Ecto neural progenitor cell (in vitro differentiated cells): ENCODE measurements around the gene ECE1.
A peak's percentile ranks its signal among the peaks of the same experiment; 100 is the strongest.
"Not testable (repeated sequence)": the region's sequence is repeated elsewhere in the genome, so short reads cannot be mapped to it uniquely, and the experiment has no call there.

ENCODE experiments used
- DNase-seq: peaks from one replicate; pipeline ENCODE4 v3.0.0-alpha.2; 2018; ENCODE audit warnings: low spot score

The ECE1 gene

DNA sequence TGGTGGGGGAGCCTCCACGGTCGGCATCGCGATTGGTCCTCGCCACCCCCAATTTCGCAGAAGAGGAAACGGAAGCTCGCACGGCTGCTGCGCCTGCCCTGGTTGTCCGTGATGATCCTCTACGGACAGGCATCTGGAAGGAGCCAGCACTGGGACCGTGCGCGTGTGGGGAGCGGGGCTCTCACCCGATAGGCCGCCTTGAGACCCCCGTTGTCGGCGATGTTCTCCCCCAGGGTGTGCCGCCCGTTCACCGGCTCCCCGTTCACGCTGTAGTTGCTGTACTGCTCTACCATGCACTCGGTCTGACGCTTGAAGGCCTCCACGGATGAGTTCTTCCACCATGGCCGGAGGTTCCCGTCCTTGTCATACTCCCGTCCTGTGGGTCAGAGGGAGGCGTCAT, 65.2 kb downstream of the ECE1 start:
- no peak for DNase-seq

- no peak for DNase-seq
Measured at GRCh38 chr1:21220815-21221214, 69.4 kb downstream of the ECE1 start.

- no peak for DNase-seq
Measured at GRCh38 chr1:21219674-21220073, 70.6 kb downstream of the ECE1 start.

GRCh38 chr1:21217812-21218596, 72.3 kb downstream of the ECE1 start:
- peak; percentile 83 for DNase-seq

DNA sequence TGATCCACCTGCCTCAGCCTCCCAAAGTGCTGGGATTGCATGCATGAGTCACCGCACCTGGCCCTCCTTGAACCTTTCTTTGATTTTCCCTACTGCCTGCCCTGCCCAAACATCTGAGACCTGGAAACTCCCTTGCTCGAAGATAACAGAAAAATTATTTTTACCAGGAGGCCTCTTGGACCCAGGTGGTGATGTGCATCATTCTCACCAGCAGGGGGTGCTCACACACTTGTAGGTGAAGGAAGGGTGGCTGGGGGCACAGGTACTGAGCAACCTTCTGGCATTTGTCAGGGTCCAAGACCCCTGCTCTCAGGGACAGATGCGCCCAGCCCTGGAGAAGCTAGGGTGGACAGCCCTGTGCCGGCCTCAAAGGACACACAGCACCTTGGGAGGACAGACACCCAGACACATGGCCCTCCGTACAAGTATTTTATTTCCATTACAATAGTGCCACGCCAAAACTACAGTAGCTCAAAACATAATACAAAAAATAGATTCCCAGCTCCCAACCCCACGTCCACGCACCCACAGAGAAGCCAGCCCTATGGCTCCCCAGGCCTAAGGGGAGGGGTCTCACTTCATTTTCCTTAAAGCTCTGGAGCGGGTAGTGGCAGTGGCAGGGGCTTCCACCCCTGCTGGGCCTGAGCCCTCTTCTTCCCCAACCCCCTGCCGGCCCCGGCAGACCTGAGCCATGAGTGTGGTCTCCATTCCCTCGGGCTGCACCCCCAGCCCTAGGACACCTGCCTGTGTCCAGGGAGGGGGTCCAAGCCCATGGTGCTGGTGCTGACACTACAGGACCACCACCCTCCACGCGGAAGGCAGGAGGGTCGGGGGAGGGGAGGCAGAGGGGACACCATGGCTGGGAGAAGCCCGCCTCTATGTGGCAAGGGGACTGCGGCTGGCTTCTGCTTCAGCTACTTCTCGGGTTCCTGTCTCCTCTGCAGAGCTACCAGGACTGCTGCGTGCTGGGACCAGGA, 73.1 kb downstream of the ECE1 start:
- DNase-seq = peak; percentile 65

DNA sequence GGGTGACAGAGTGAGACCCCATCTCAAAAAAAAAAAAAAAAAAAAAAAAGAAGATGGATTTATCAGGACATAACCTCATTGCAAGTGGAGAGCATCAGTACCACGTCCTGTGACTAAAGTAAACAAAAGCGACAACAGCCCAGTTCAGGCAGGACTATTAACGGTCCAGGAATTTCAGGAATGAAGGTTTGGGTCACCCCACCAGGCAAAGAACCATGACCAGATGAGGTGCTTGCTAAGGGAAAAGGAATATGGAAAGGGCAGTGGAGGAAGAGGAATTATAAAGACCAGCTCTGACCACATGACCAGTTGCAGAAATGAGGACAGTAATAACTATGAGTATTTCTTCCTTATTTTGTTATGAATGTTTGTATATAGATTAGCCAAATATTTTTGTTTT, 78.1 kb downstream of the ECE1 start:
- no peak for DNase-seq

- DNase-seq = not testable (repeated sequence)
Measured at GRCh38 chr1:21208137-21208700, 82.0 kb downstream of the ECE1 start.

- DNase-seq = no peak
Measured at GRCh38 chr1:21206117-21206516, 84.1 kb downstream of the ECE1 start.

- no peak for DNase-seq
Measured at GRCh38 chr1:21205416-21205815, 84.8 kb downstream of the ECE1 start.

- no peak for DNase-seq
Measured at GRCh38 chr1:21201650-21202049, 88.6 kb downstream of the ECE1 start.

- not testable (repeated sequence) for DNase-seq
Measured at GRCh38 chr1:21201238-21201637, 89.0 kb downstream of the ECE1 start.

GRCh38 chr1:21200767-21201166, 89.5 kb downstream of the ECE1 start:
- no peak for DNase-seq

DNA sequence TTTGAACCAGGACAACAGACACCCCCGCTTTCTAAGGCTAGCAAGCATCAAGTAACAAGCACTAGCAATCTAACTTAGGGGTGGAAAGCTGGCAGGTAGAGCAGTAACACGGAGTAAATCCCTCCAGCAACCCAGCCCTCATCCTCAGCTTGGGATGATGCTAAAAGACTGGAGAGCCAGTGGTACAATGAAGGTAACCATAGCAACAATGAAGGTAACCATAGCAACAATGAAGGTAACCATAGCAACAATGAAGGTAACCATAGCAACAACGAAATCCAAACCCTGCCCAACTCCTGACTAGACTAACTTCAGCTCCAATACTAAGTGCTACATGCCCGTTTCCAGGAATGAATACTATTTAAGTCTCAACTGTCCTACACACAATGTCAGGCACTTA, 91.3 kb downstream of the ECE1 start:
- DNase-seq = no peak

DNA sequence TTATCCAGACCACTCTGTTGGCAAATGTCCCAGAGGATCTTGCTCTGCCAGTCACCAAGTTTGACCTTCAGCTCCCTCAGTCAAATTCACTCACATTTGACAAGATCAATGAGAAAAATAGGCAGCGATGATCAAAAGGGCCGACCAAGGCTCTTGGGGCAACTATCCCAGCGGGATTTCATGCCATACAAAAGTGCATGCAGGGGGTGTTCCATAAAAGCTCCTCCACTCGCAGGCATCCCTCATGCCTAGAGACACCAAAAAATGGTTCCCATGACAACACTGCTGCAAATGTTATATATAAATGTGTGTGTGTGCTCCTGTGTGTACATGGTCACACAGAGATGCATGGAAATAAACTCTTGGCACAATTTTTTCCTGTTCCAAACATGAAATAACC, 97.4 kb downstream of the ECE1 start:
- no peak for DNase-seq

DNA sequence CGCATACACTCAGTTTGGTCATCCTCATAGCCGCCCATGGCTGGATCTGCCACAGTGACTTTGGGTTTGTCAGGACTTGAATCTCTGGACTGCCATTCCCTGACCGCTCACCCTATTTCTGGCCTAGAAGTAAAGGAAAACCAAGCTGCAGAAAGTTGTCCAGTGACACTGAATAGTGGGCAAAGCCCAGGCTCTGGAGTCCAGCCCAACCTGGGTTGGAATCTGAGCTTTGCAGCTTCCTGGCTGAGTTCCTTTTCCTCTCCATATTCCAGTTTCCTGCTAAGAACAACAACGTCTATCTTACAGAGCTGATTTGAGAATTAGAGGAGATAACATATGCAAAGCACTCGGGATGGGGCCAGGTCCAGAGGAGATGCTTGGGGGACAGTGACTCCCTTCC, 98.0 kb downstream of the ECE1 start:
- DNase-seq = no peak

GRCh38 chr1:21190771-21191170, 99.5 kb downstream of the ECE1 start:
- not testable (repeated sequence) for DNase-seq

DNA sequence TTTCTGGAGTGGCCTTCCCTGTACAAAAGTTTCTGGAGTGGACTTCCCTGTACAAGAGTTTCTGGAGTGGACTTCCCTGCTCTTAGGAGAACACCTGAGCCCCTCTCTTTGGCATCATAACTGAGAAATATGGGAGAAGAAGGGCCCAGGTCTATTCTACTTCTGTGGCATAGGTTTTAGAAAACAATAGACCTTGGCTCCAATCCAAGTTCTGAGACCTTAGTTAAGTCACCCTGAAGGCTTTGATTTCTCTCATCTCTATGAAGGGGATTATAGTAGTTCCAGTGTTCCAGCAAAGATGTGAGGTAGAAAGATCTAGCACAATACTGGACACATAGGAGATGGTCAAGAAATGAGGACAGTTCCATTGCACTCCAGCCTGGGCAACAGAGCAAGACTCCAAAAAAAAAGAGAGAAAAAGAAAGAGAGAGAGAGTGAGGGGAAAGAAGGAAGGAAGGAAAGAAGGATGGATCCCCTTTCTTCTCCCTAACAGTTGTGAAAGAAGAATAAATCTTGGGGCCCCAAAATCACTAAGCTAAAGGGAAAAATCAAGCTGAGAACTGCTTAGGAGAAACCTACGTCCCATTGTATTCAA, 100.3 kb downstream of the ECE1 start:
- no peak for DNase-seq

GRCh38 chr1:21189421-21189820, 100.8 kb downstream of the ECE1 start:
- no peak for DNase-seq

GRCh38 chr1:21188235-21188634, 102.0 kb downstream of the ECE1 start:
- no peak for DNase-seq

- DNase-seq = no peak
Measured at GRCh38 chr1:21185221-21185731, 105.0 kb downstream of the ECE1 start.

DNA sequence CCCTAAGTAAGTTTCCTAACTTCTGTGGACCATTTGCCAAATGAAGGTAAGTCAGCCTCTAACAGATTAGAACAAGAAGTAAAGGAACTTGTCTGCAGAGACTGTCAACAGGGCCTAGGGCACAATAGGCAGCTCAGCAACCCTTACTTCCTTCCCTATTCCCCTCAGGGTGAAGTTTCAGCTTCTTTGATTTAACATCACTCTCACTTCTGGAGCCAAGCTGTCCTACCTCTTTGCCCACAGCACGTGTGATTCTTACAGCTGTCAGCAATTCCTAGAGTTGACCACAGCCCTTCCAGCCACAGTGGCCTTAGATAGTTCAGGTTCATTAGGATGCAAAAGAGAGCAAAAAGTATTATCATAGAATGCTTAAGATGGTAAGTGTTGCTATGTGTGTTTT, 106.0 kb downstream of the ECE1 start:
- no peak for DNase-seq

DNA sequence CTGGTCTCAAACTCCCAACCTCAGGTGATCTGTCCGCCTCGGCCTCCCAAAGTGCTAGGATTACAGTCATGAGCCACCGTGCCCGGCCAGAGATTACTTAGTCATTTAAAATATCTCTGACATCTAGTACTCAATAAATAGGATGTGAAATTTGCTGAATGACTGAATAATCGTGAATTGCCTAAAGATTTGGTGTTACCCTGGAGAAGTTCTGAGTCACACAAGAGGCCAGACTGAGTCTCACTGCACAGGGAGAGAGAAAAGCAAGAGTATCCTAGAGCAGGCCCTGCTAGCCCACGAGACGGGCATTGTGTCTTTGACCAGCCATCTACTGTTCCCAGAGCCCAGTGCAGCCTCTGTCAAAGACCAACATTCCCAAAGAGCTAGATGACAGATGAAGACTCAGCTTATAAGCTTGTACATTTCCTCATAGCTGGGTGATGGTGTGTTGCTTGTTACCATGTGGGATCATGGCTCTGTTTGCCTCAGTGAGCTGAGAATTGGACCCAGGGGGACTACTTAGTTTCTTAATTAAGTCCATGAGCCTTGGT, 108.0 kb downstream of the ECE1 start:
- no peak for DNase-seq
